HCT116 (cell line): ENCODE data around the gene BCL2L11. TPM values are rescaled to one million over a fixed set of nuclear protein-coding genes. Genes with fewer than 3 reads are reported as not detected.

Source experiments
- ATAC-seq: fragments of 200-7000 bp; cut with Tn5 transposase; 2 replicates; pipeline ENCODE4 v1.9.1; 2020; ENCODE audit warnings: mild to moderate bottlenecking, moderate library complexity
- BruUV-seq: library from RNA; stranded (reverse); fragments of 400-500 nt; replicated peaks from 2 replicates; lab custom pipeline; 2021; lab: Mats Ljungman, UMichigan
- CTCF ChIA-PET: fragments of 300-600 bp; sonication (Branson Sonifier 250); formaldehyde crosslinking; loops from one replicate; lab custom pipeline; 2021; ENCODE audit warnings: antibody characterized with exemption; lab: Charles Lee
- POLR2A ChIA-PET: fragments of 300-600, 350-600 bp; sonication (Branson Sonifier 250); formaldehyde crosslinking; loops from one replicate; lab custom pipeline; 2021; ENCODE audit warnings: antibody characterized with exemption; lab: Charles Lee
- RAD21 ChIA-PET, 2 experiments: fragments of 300-600 bp; sonication (Branson Sonifier 250); formaldehyde crosslinking; loops; one replicate each; lab custom pipeline; 2023; ENCODE audit warnings: low total read pairs in 2 of 2; ENCODE audit not compliant: uncharacterized antibody in 2 of 2, unreplicated experiment in 2 of 2, low non-redundant PET in 1 of 2; lab: Charles Lee
- DNase-seq: peaks from one replicate; pipeline ENCODE4 v3.0.0-alpha.2; 2010; ENCODE audit warnings: low read depth, low spot score
- H2AFZ ChIP-seq: fragments of 200-600 bp; shearing (Covaris generic), sonication (generic); 2 replicates; pipeline ENCODE4 v1.6.1; 2017; ENCODE audit warnings: low read depth, mixed run types, mixed read lengths, antibody characterized with exemption, low read length; ENCODE audit not compliant: poor library complexity, severe bottlenecking
- H3K27ac ChIP-seq: 2 replicates; pipeline ENCODE4 v1.5.1; 2012; ENCODE audit warnings: low read depth, low read length
- H3K27me3 ChIP-seq: fragments of 200-600 bp; sonication (generic); 2 replicates; pipeline ENCODE4 v1.6.1; 2016; ENCODE audit warnings: mixed run types, low read length, mixed read lengths; ENCODE audit not compliant: insufficient read depth
- H3K36me3 ChIP-seq, 2 experiments: fragments of 200-500 bp in 1 of 2; fragments of 200-600 bp in 1 of 2; sonication (Bioruptor generic) in 1 of 2; sonication (generic) in 1 of 2; 2 replicates each; pipeline versions ENCODE4 v1.5.1 to v1.6.1; 2014 to 2016; ENCODE audit warnings: low read length in 2 of 2, inconsistent platforms in 1 of 2, mixed read lengths in 1 of 2, mixed run types in 1 of 2; ENCODE audit not compliant: insufficient read depth in 2 of 2, control insufficient read depth in 1 of 2
- H3K4me1 ChIP-seq, 2 experiments: fragments of 200-600 bp in 1 of 2; sonication (generic) in 1 of 2; 2 replicates each; pipeline versions ENCODE4 v1.5.1 to v1.6.1; 2012 to 2017; ENCODE audit warnings: low read length in 2 of 2, inconsistent platforms in 1 of 2, mild to moderate bottlenecking in 1 of 2, mixed read lengths in 1 of 2, mixed run types in 1 of 2, moderate library complexity in 1 of 2; ENCODE audit not compliant: insufficient read depth in 2 of 2, control insufficient read depth in 1 of 2
- H3K4me2 ChIP-seq: fragments of 200-600 bp; sonication (generic); 2 replicates; pipeline ENCODE4 v1.6.1; 2017; ENCODE audit warnings: mixed run types, low read length, mixed read lengths
- H3K4me3 ChIP-seq, 2 experiments: fragments of 200-600 bp in 1 of 2; sonication (generic) in 1 of 2; replicated peaks in 1 of 2; 2 replicates each; pipeline ENCODE4 v1.5.1; 2011 to 2016; ENCODE audit warnings: low read length in 2 of 2, control low read depth in 1 of 2, low read depth in 1 of 2, mild to moderate bottlenecking in 1 of 2, mixed read lengths in 1 of 2, mixed run types in 1 of 2
- H3K79me2 ChIP-seq: fragments of 200-600 bp; sonication (generic); 2 replicates; pipeline ENCODE4 v1.6.1; 2017; ENCODE audit warnings: mild to moderate bottlenecking, mixed run types, low read length, moderate library complexity, mixed read lengths; ENCODE audit not compliant: insufficient read depth
- H3K9ac ChIP-seq: fragments of 200-600 bp; sonication (generic); 2 replicates; pipeline ENCODE4 v1.6.1; 2016; ENCODE audit warnings: low read length, mixed read lengths
- H3K9me2 ChIP-seq: fragments of 200-600 bp; sonication (generic), shearing (Covaris generic); 2 replicates; pipeline ENCODE4 v1.6.1; 2017; ENCODE audit warnings: mixed run types, mild to moderate bottlenecking, moderate library complexity; ENCODE audit not compliant: insufficient read depth
- H3K9me3 ChIP-seq, 2 experiments: fragments of 200-500 bp in 1 of 2; fragments of 200-600 bp in 1 of 2; sonication (Bioruptor generic) in 1 of 2; sonication (generic) in 1 of 2; 2 replicates each; pipeline ENCODE4 v1.6.1; 2014 to 2017; ENCODE audit warnings: low read length in 2 of 2, mixed read lengths in 2 of 2, inconsistent platforms in 1 of 2, low read depth in 1 of 2, mild to moderate bottlenecking in 1 of 2, mixed run types in 1 of 2, moderate library complexity in 1 of 2; ENCODE audit not compliant: control insufficient read depth in 1 of 2, insufficient read depth in 1 of 2
- H4K20me1 ChIP-seq: fragments of 200-600 bp; sonication (generic), shearing (Covaris generic); 2 replicates; pipeline ENCODE4 v1.6.1; 2017; ENCODE audit warnings: mixed run types, mild to moderate bottlenecking, moderate library complexity; ENCODE audit not compliant: insufficient read depth
- CEBPB ChIP-seq: IDR thresholded peaks from 2 replicates; pipeline ENCODE4 v1.6.1; 2012; ENCODE audit warnings: low read depth
- CTCF ChIP-seq, 3 experiments: fragments of 200-600 bp in 1 of 3; sonication (generic) in 1 of 3; IDR thresholded peaks in 2 of 3; conservative IDR thresholded peaks in 1 of 3; 2 replicates each; pipeline ENCODE4 v1.5.1; 2012 to 2017; ENCODE audit warnings: low read depth in 2 of 3, low read length in 2 of 3, antibody characterized with exemption in 1 of 3, borderline replicate concordance in 1 of 3, control low read depth in 1 of 3, mild to moderate bottlenecking in 1 of 3, mixed read lengths in 1 of 3, mixed run types in 1 of 3, moderate library complexity in 1 of 3; ENCODE audit not compliant: insufficient read depth in 1 of 3
- EGR1 ChIP-seq: IDR thresholded peaks from 2 replicates; pipeline ENCODE4 v1.6.1; 2012; ENCODE audit warnings: low read depth
- ELF1 ChIP-seq: IDR thresholded peaks from 2 replicates; pipeline ENCODE4 v1.6.1; 2012; ENCODE audit warnings: low read depth, borderline replicate concordance
- EZH2 ChIP-seq: fragments of 200-600 bp; sonication (generic); IDR thresholded peaks from 2 replicates; pipeline ENCODE4 v1.6.1; 2017; ENCODE audit warnings: antibody characterized with exemption, mixed run types
- EZH2phosphoT487 ChIP-seq: fragments of 200-600 bp; IDR thresholded peaks from 2 replicates; pipeline ENCODE4 v1.6.1; 2018; ENCODE audit warnings: antibody characterized with exemption, borderline replicate concordance
- FOSL1 ChIP-seq: IDR thresholded peaks from 2 replicates; pipeline ENCODE4 v1.6.1; 2012; ENCODE audit warnings: low read depth
- JUND ChIP-seq: IDR thresholded peaks from 2 replicates; pipeline ENCODE4 v1.6.1; 2012
- POLR2A ChIP-seq: IDR thresholded peaks from 2 replicates; pipeline ENCODE4 v1.7.0; 2011; ENCODE audit warnings: borderline replicate concordance; ENCODE audit not compliant: insufficient read depth, insufficient read length; ENCODE audit errors: extremely low read depth
- POLR2AphosphoS5 ChIP-seq: IDR thresholded peaks from 2 replicates; pipeline ENCODE4 v1.6.1; 2011; ENCODE audit warnings: mild to moderate bottlenecking, low read depth, low read length, moderate library complexity
- RAD21 ChIP-seq: IDR thresholded peaks from 2 replicates; pipeline ENCODE4 v1.6.1; 2012; ENCODE audit warnings: low read depth, mild to moderate bottlenecking
- REST ChIP-seq: IDR thresholded peaks from 2 replicates; pipeline ENCODE4 v1.6.1; 2012; ENCODE audit warnings: low read depth
- SIN3A ChIP-seq: IDR thresholded peaks from 2 replicates; pipeline ENCODE4 v1.6.1; 2012; ENCODE audit warnings: low read depth
- SP1 ChIP-seq: IDR thresholded peaks from 2 replicates; pipeline ENCODE4 v1.6.1; 2012; ENCODE audit warnings: low read depth
- TCF7L2 ChIP-seq: IDR thresholded peaks from 2 replicates; pipeline ENCODE4 v1.7.0; 2011; ENCODE audit warnings: borderline replicate concordance, inconsistent platforms; ENCODE audit not compliant: insufficient read depth, insufficient read length; ENCODE audit errors: extremely low read depth
- intact Hi-C: fragments of 100-400 bp; cut with micrococcal nuclease; formaldehyde crosslinking; loops from 2 replicates; pipeline ENCODE4 v1.10.0; 2022
- total RNA-seq: library from RNA; stranded (reverse); gene quantifications from one replicate; pipeline ENCODE4 v1.2.1, GENCODE V29; 2021; ENCODE audit not compliant: unreplicated experiment
- TF ChIP-seq, protein P1 (sequence below): IDR thresholded peaks from 2 replicates; pipeline ENCODE4 v1.6.1; 2012

The BCL2L11 gene
- total RNA-seq, 1 experiment from 2014 or later, result 17.8 TPM

- intact Hi-C loops, result no loop called here
- H3K27me3 ChIP-seq, result no peaks in the 10 kb centered on the region
- no peak for ATAC-seq
- H4K20me1 ChIP-seq, result no peaks in the 10 kb centered on the region
- TF ChIP-seq SP1, result no peak
- TF ChIP-seq ELF1, result no peak
- no peak for TF ChIP-seq RAD21
- TF ChIP-seq, all 23 proteins: peak for 0
- Histone ChIP-seq H3K79me2 (peaks cover 9% of the 10 kb centered on the region; the same call in 1 of the 2 replicates), H3K36me3 (peaks cover 4 to 5% of the 10 kb centered on the region in 2 experiments; a peak in 3 of 4 replicates), H3K9me2 (no peaks in the 10 kb centered on the region), H3K4me3 (no peak overlapping the region), H3K4me2 (no peak overlapping the region), H3K4me1 (peaks cover 4 to 9% of the 10 kb centered on the region in 2 experiments; a peak in 3 of 4 replicates), H3K27ac (no peak overlapping the region), H2AFZ (no peak overlapping the region), H3K9me3 (no peaks in the 10 kb centered on the region), H3K9ac (no peak overlapping the region)
- RAD21 ChIA-PET, result no interaction called here
- no TSS peak for BruUV-seq
- POLR2A ChIA-PET, result no interaction called here
- DNase-seq, result no peak
- CTCF ChIA-PET, result no interaction called here
Measured at GRCh38 chr2:111154758-111155157, 34.0 kb downstream of the BCL2L11 start.

DNA sequence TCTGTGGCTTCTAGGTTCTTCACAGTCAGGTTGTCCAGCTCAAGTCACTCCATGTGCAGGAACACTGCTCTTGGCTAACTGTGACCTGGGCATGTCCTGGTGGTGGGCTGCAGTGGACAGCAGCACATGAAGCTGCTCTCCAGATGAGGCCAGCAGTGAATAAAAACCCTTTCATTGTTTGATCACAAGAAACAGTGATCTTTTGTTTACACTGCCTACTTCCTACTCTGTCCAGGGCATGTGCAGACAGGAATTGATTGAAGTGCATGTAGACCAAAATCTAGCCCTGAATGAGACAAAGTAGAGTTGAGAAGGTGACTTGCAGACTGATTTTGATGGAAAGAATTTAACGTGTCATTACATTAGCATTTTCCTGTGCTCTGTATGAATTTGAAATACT, 34.9 kb downstream of the BCL2L11 start:
- Histone ChIP-seq H3K9ac (no peak overlapping the region), H3K4me2 (no peak overlapping the region), H3K27me3 (no peaks in the 10 kb centered on the region), H3K79me2 (peaks cover 9% of the 10 kb centered on the region; the same call in 1 of the 2 replicates), H3K36me3 (peaks cover 0 to 5% of the 10 kb centered on the region in 2 experiments; a peak in 3 of 4 replicates), H4K20me1 (no peaks in the 10 kb centered on the region), H3K27ac (no peak overlapping the region), H3K4me3 (no peak overlapping the region), H3K9me2 (no peaks in the 10 kb centered on the region), H3K4me1 (peaks cover 4 to 14% of the 10 kb centered on the region in 2 experiments; a peak in 3 of 4 replicates), H2AFZ (no peak overlapping the region), H3K9me3 (no peaks in the 10 kb centered on the region)
- TF ChIP-seq SIN3A (no peak), FOSL1 (no peak), SP1 (no peak), EZH2phosphoT487 (no peak), EZH2 (no peak), TCF7L2 (no peak), EGR1 (no peak), RAD21 (no peak), CEBPB (no peak), POLR2A (no peak), POLR2AphosphoS5 (no peak), JUND (no peak), REST (no peak), ELF1 (no peak), CTCF (IDR thresholded peaks at IDR 0.05 in 2 of 3, conservative IDR thresholded peaks at IDR 0.05 in 1 of 3; ENCODE audit: borderline replicate concordance in 1 of 3, insufficient read depth in 1 of 3, low read depth in 2 of 3, low read length in 2 of 3) (no peak)
- TF ChIP-seq, protein P1, sequence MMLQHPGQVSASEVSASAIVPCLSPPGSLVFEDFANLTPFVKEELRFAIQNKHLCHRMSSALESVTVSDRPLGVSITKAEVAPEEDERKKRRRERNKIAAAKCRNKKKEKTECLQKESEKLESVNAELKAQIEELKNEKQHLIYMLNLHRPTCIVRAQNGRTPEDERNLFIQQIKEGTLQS, result no peak
- intact Hi-C loops, result no loop called here
- POLR2A ChIA-PET, result no interaction called here
- BruUV-seq, result no TSS peak
- CTCF ChIA-PET, result no interaction called here
- RAD21 ChIA-PET, result no interaction called here
- ATAC-seq, result no peak
- DNase-seq, result no peak
